HCT116 (cell line): ENCODE results near the gene SPG7. TPM values are rescaled to one million over a fixed set of nuclear protein-coding genes. Genes with fewer than 3 reads are reported as not detected.

ENCODE experiments used
- ATAC-seq: fragments of 200-7000 bp; cut with Tn5 transposase; 2 replicates; pipeline ENCODE4 v1.9.1; 2020; ENCODE audit warnings: mild to moderate bottlenecking, moderate library complexity
- BruUV-seq: library from RNA; stranded (reverse); fragments of 400-500 nt; replicated peaks from 2 replicates; lab custom pipeline; 2021; lab: Mats Ljungman, UMichigan
- CTCF ChIA-PET: fragments of 300-600 bp; sonication (Branson Sonifier 250); formaldehyde crosslinking; loops from one replicate; lab custom pipeline; 2021; ENCODE audit warnings: antibody characterized with exemption; lab: Charles Lee
- POLR2A ChIA-PET: fragments of 300-600, 350-600 bp; sonication (Branson Sonifier 250); formaldehyde crosslinking; loops from one replicate; lab custom pipeline; 2021; ENCODE audit warnings: antibody characterized with exemption; lab: Charles Lee
- RAD21 ChIA-PET, 2 experiments: fragments of 300-600 bp; sonication (Branson Sonifier 250); formaldehyde crosslinking; loops; one replicate each; lab custom pipeline; 2023; ENCODE audit warnings: low total read pairs in 2 of 2; ENCODE audit not compliant: uncharacterized antibody in 2 of 2, unreplicated experiment in 2 of 2, low non-redundant PET in 1 of 2; lab: Charles Lee
- DNase-seq: peaks from one replicate; pipeline ENCODE4 v3.0.0-alpha.2; 2010; ENCODE audit warnings: low read depth, low spot score
- H2AFZ ChIP-seq: fragments of 200-600 bp; shearing (Covaris generic), sonication (generic); 2 replicates; pipeline ENCODE4 v1.6.1; 2017; ENCODE audit warnings: low read depth, mixed run types, mixed read lengths, antibody characterized with exemption, low read length; ENCODE audit not compliant: poor library complexity, severe bottlenecking
- H3K27ac ChIP-seq: 2 replicates; pipeline ENCODE4 v1.5.1; 2012; ENCODE audit warnings: low read depth, low read length
- H3K27me3 ChIP-seq: fragments of 200-600 bp; sonication (generic); 2 replicates; pipeline ENCODE4 v1.6.1; 2016; ENCODE audit warnings: mixed run types, low read length, mixed read lengths; ENCODE audit not compliant: insufficient read depth
- H3K36me3 ChIP-seq, 2 experiments: fragments of 200-500 bp in 1 of 2; fragments of 200-600 bp in 1 of 2; sonication (Bioruptor generic) in 1 of 2; sonication (generic) in 1 of 2; 2 replicates each; pipeline versions ENCODE4 v1.5.1 to v1.6.1; 2014 to 2016; ENCODE audit warnings: low read length in 2 of 2, inconsistent platforms in 1 of 2, mixed read lengths in 1 of 2, mixed run types in 1 of 2; ENCODE audit not compliant: insufficient read depth in 2 of 2, control insufficient read depth in 1 of 2
- H3K4me1 ChIP-seq, 2 experiments: fragments of 200-600 bp in 1 of 2; sonication (generic) in 1 of 2; 2 replicates each; pipeline versions ENCODE4 v1.5.1 to v1.6.1; 2012 to 2017; ENCODE audit warnings: low read length in 2 of 2, inconsistent platforms in 1 of 2, mild to moderate bottlenecking in 1 of 2, mixed read lengths in 1 of 2, mixed run types in 1 of 2, moderate library complexity in 1 of 2; ENCODE audit not compliant: insufficient read depth in 2 of 2, control insufficient read depth in 1 of 2
- H3K4me2 ChIP-seq: fragments of 200-600 bp; sonication (generic); 2 replicates; pipeline ENCODE4 v1.6.1; 2017; ENCODE audit warnings: mixed run types, low read length, mixed read lengths
- H3K4me3 ChIP-seq, 2 experiments: fragments of 200-600 bp in 1 of 2; sonication (generic) in 1 of 2; replicated peaks in 1 of 2; 2 replicates each; pipeline ENCODE4 v1.5.1; 2011 to 2016; ENCODE audit warnings: low read length in 2 of 2, control low read depth in 1 of 2, low read depth in 1 of 2, mild to moderate bottlenecking in 1 of 2, mixed read lengths in 1 of 2, mixed run types in 1 of 2
- H3K79me2 ChIP-seq: fragments of 200-600 bp; sonication (generic); 2 replicates; pipeline ENCODE4 v1.6.1; 2017; ENCODE audit warnings: mild to moderate bottlenecking, mixed run types, low read length, moderate library complexity, mixed read lengths; ENCODE audit not compliant: insufficient read depth
- H3K9ac ChIP-seq: fragments of 200-600 bp; sonication (generic); 2 replicates; pipeline ENCODE4 v1.6.1; 2016; ENCODE audit warnings: low read length, mixed read lengths
- H3K9me2 ChIP-seq: fragments of 200-600 bp; sonication (generic), shearing (Covaris generic); 2 replicates; pipeline ENCODE4 v1.6.1; 2017; ENCODE audit warnings: mixed run types, mild to moderate bottlenecking, moderate library complexity; ENCODE audit not compliant: insufficient read depth
- H3K9me3 ChIP-seq, 2 experiments: fragments of 200-500 bp in 1 of 2; fragments of 200-600 bp in 1 of 2; sonication (Bioruptor generic) in 1 of 2; sonication (generic) in 1 of 2; 2 replicates each; pipeline ENCODE4 v1.6.1; 2014 to 2017; ENCODE audit warnings: low read length in 2 of 2, mixed read lengths in 2 of 2, inconsistent platforms in 1 of 2, low read depth in 1 of 2, mild to moderate bottlenecking in 1 of 2, mixed run types in 1 of 2, moderate library complexity in 1 of 2; ENCODE audit not compliant: control insufficient read depth in 1 of 2, insufficient read depth in 1 of 2
- H4K20me1 ChIP-seq: fragments of 200-600 bp; sonication (generic), shearing (Covaris generic); 2 replicates; pipeline ENCODE4 v1.6.1; 2017; ENCODE audit warnings: mixed run types, mild to moderate bottlenecking, moderate library complexity; ENCODE audit not compliant: insufficient read depth
- CBX3 ChIP-seq: IDR thresholded peaks from 2 replicates; pipeline ENCODE4 v1.6.1; 2012; ENCODE audit warnings: low read depth
- CEBPB ChIP-seq: IDR thresholded peaks from 2 replicates; pipeline ENCODE4 v1.6.1; 2012; ENCODE audit warnings: low read depth
- CTCF ChIP-seq, 3 experiments: fragments of 200-600 bp in 1 of 3; sonication (generic) in 1 of 3; IDR thresholded peaks in 2 of 3; conservative IDR thresholded peaks in 1 of 3; 2 replicates each; pipeline ENCODE4 v1.5.1; 2012 to 2017; ENCODE audit warnings: low read depth in 2 of 3, low read length in 2 of 3, antibody characterized with exemption in 1 of 3, borderline replicate concordance in 1 of 3, control low read depth in 1 of 3, mild to moderate bottlenecking in 1 of 3, mixed read lengths in 1 of 3, mixed run types in 1 of 3, moderate library complexity in 1 of 3; ENCODE audit not compliant: insufficient read depth in 1 of 3
- ELF1 ChIP-seq: IDR thresholded peaks from 2 replicates; pipeline ENCODE4 v1.6.1; 2012; ENCODE audit warnings: low read depth, borderline replicate concordance
- EZH2phosphoT487 ChIP-seq: fragments of 200-600 bp; IDR thresholded peaks from 2 replicates; pipeline ENCODE4 v1.6.1; 2018; ENCODE audit warnings: antibody characterized with exemption, borderline replicate concordance
- POLR2A ChIP-seq: IDR thresholded peaks from 2 replicates; pipeline ENCODE4 v1.7.0; 2011; ENCODE audit warnings: borderline replicate concordance; ENCODE audit not compliant: insufficient read depth, insufficient read length; ENCODE audit errors: extremely low read depth
- POLR2AphosphoS5 ChIP-seq: IDR thresholded peaks from 2 replicates; pipeline ENCODE4 v1.6.1; 2011; ENCODE audit warnings: mild to moderate bottlenecking, low read depth, low read length, moderate library complexity
- SRF ChIP-seq: IDR thresholded peaks from 2 replicates; pipeline ENCODE4 v1.6.1; 2012; ENCODE audit warnings: low read depth
- intact Hi-C: fragments of 100-400 bp; cut with micrococcal nuclease; formaldehyde crosslinking; loops from 2 replicates; pipeline ENCODE4 v1.10.0; 2022
- total RNA-seq: library from RNA; stranded (reverse); gene quantifications from one replicate; pipeline ENCODE4 v1.2.1, GENCODE V29; 2021; ENCODE audit not compliant: unreplicated experiment

Gene SPG7
- total RNA-seq, 1 experiment from 2014 or later = 116 TPM

GRCh38 chr16:89466920-89467319, 41.3 kb upstream of the SPG7 start (continued):
- TF ChIP-seq CTCF (IDR thresholded peaks at IDR 0.05 in 2 of 3, conservative IDR thresholded peaks at IDR 0.05 in 1 of 3; ENCODE audit: borderline replicate concordance in 1 of 3, insufficient read depth in 1 of 3, low read depth in 2 of 3, low read length in 2 of 3) (no peak), EZH2phosphoT487 (no peak), CBX3 (no peak)

- intact Hi-C loops = no loop called here
- H3K27ac ChIP-seq = no peak overlapping the region
- ChIA-PET POLR2A (no interaction called here), RAD21 (no interaction called here), CTCF (no interaction called here)
- DNase-seq = no peak
- H3K36me3 ChIP-seq = no peaks in the 10 kb centered on the region
- H3K9me3 ChIP-seq = no peaks in the 10 kb centered on the region
- no peak for ATAC-seq
- H3K79me2 ChIP-seq = peaks cover 90% of the 10 kb centered on the region
- H4K20me1 ChIP-seq = peaks cover 43% of the 10 kb centered on the region; the same call in 1 of the 2 replicates
- peaks cover 15 to 16% of the 10 kb centered on the region in 2 experiments for H3K4me1 ChIP-seq
- BruUV-seq = no TSS peak
- no peak overlapping the region for H3K4me2 ChIP-seq
- H2AFZ ChIP-seq = no peak overlapping the region
- H3K27me3 ChIP-seq = no peaks in the 10 kb centered on the region
- H3K9ac ChIP-seq = no peak overlapping the region
- H3K9me2 ChIP-seq = no peaks in the 10 kb centered on the region
- no peak overlapping the region for H3K4me3 ChIP-seq
- TF ChIP-seq CBX3 (no peak), SRF (no peak), POLR2A (no peak), CTCF (IDR thresholded peaks at IDR 0.05 in 2 of 3, conservative IDR thresholded peaks at IDR 0.05 in 1 of 3; ENCODE audit: borderline replicate concordance in 1 of 3, insufficient read depth in 1 of 3, low read depth in 2 of 3, low read length in 2 of 3) (no peak), POLR2AphosphoS5 (no peak), ELF1 (no peak), CEBPB (no peak)
These were observed 40.8 kb upstream of the SPG7 start for GRCh38 chr16:89467382-89467781.
